ENCODE measurements around the gene ZCCHC9.
"Not testable (repeated sequence)": the region's sequence is repeated elsewhere in the genome, so short reads cannot be mapped to it uniquely, and the experiment has no call there.

ZCCHC9 gene

GRCh38 chr5:81301271-81302015, at the start of gene ZCCHC9:
TSS of gene ZCCHC9 (plus strand) at chr5:81301587. CDS start at chr5:81304758, 3,171 bp downstream.
- in situ Hi-C loops (cut with HindIII; ENCODE audit: low sequenced_read_pairs) = no loop called here

GRCh38 chr5:81251922-81252321, 49.5 kb upstream of the ZCCHC9 start:
- in situ Hi-C loops (cut with HindIII; ENCODE audit: low sequenced_read_pairs) = no loop called here

- in situ Hi-C loops (cut with HindIII; ENCODE audit: low sequenced_read_pairs) = no loop called here
Observed at GRCh38 chr5:81252904-81253303, 48.5 kb upstream of the ZCCHC9 start.

GRCh38 chr5:81253875-81254274, 47.5 kb upstream of the ZCCHC9 start:
- in situ Hi-C loops (cut with HindIII; ENCODE audit: low sequenced_read_pairs) = no loop called here

- in situ Hi-C loops (cut with HindIII; ENCODE audit: low sequenced_read_pairs) = no loop called here
Observed at GRCh38 chr5:81254886-81255559, 46.4 kb upstream of the ZCCHC9 start.

DNA sequence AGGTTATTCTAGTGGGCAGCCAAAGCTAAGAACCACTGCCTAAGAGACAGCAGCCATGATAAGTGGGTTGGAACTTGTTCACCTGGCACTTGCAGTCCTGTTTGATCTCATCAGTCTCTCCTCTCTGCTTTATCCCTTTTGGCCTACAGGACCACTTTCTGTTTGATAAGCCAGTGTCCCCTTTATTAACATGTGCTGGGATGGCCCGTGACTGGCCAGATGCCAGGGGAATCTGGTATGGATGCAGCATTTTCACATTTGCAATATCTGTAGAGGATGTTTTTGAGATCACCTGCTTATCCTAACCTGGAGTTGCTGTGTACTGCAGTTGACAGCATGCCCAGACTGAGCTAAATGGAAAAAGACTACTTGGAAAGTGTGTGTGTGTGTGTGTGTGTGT, 44.6 kb upstream of the ZCCHC9 start:
- in situ Hi-C loops (cut with HindIII; ENCODE audit: low sequenced_read_pairs) = no loop called here

GRCh38 chr5:81262796-81263195, 38.6 kb upstream of the ZCCHC9 start:
- in situ Hi-C loops (cut with HindIII; ENCODE audit: low sequenced_read_pairs) = not testable (repeated sequence)

GRCh38 chr5:81265101-81265500, 36.3 kb upstream of the ZCCHC9 start:
- in situ Hi-C loops (cut with HindIII; ENCODE audit: low sequenced_read_pairs) = no loop called here

- in situ Hi-C loops (cut with HindIII; ENCODE audit: low sequenced_read_pairs) = no loop called here
Observed at GRCh38 chr5:81268521-81269196, 32.7 kb upstream of the ZCCHC9 start.

DNA sequence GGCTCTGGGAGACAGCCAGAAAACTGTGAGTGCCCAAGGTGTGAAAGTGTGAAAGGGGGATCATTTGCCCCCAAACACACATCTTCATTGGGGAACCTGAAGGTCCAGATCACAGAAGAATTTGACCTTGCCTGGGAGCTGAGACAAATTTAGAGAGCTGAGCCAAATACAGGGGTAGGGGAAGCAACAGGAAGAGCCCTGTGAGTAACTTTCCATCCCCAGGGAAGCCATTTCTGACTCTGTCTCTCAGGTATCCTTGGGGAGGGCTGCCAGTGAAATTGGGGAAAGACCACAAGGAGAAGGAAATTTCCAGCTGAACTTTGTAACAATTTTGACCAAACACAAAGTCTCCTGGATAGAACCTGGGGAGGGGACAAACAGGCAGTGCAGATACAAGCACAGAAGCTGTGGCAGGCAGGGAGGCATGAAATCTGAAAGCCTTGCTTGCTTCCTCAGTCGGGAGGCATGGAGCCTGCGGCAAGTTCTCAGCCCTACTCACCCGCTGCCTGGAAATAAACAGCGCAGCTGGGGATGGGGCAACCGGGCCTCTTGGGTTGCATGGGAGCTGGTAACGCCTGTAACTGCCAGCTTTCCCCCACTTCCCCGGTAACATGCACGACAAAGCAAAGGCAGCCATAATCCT, 31.5 kb upstream of the ZCCHC9 start:
- in situ Hi-C loops (cut with HindIII; ENCODE audit: low sequenced_read_pairs) = no loop called here

DNA sequence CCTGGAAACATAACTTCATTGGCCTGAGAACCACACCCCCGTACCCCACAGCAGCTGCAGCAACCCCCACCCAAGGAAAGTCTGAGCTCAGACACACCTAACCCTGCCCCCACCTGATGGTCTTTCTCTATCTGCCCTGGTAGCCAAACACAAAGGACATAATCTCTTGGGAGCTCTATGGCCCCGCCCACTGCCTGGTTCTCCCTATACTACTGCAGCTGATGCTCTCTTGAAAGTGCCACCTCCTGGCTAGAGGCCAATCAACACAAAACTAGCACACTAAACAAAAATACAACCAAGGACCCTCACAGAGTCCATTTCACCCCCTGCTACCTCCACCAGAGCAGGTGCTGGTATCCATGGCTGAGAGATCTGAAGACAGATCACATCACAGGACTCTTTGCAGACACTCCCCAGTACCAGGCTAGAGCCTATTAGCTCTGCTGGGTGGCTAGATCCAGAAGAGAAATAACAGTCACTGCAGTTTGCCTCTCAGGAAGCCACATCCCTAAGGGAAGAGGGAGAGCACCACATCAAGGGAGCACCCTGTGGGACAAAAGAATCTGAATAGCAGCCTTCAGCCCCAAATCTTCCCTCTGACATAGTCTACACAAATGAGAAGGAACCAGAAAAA, 30.9 kb upstream of the ZCCHC9 start:
- in situ Hi-C loops (cut with HindIII; ENCODE audit: low sequenced_read_pairs) = not testable (repeated sequence)

GRCh38 chr5:81283976-81284375, 17.4 kb upstream of the ZCCHC9 start:
- in situ Hi-C loops (cut with HindIII; ENCODE audit: low sequenced_read_pairs) = no loop called here

DNA sequence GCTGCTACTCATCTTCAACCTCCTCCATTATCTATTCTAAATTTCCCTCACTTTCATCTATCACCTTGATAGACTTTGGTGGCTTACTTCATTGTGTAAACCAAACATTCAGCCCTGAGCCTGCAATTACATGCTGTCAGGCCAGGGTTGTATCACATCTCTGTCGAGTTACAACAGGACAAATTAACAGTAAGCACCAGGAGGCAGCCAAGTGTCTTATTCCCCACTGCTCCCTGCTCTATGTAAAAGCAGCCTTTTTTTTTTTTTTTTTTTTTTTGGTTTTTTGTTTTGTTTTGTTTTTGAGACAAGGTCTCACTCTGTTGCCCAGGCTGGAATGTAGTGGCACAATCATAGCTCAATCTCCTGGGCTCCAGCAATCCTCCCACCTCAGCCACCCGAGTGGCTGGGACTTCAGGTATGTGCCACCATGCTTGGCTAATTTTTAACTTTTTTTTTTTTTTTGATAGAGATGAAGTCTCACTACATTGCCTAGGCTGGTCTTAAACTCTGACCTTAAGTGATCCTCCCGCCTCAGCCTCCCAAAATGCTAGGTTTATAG, 15.2 kb upstream of the ZCCHC9 start:
- in situ Hi-C loops (cut with HindIII; ENCODE audit: low sequenced_read_pairs) = no loop called here

GRCh38 chr5:81288021-81288433, 13.4 kb upstream of the ZCCHC9 start:
- in situ Hi-C loops (cut with HindIII; ENCODE audit: low sequenced_read_pairs) = no loop called here

DNA sequence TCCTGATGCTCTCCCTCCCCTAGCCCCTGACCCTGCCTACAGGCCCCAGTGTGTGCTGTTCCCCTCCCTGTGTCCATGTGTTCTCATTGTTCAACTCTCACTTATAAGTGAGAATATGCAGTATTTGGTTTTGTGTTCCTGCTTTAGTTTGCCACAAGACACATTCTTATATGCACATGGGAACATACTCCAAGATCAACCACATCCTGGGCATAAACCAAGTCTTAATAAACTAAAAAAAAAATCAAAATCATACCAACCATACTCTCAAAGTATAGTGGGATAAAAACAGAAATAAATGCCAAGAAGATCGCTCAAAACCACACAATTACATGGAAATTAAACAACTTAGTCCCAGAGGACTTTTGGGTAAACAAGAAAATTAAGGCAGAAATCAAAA, 11.2 kb upstream of the ZCCHC9 start:
- in situ Hi-C loops (cut with HindIII; ENCODE audit: low sequenced_read_pairs) = no loop called here

GRCh38 chr5:81292130-81292529, 9.3 kb upstream of the ZCCHC9 start:
- in situ Hi-C loops (cut with HindIII; ENCODE audit: low sequenced_read_pairs) = no loop called here

DNA sequence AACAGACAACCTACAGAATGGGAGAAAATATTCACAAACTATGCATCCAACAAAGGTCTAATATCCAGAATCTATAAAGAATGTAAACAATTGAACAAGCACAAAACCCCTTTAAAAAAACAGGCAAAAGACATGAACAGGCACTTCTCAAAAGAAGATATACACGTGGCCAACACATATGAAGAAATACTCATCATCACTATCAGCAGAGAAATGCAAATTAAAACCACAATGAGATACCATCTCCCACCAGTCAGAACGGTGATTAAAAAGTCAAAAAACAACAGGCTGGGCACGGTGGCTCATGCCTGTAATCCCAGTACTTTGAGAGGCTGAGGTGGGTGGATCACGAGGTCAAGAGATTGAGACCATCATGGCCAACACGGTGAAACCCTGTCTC, 7.4 kb upstream of the ZCCHC9 start:
- in situ Hi-C loops (cut with HindIII; ENCODE audit: low sequenced_read_pairs) = not testable (repeated sequence)

- in situ Hi-C loops (cut with HindIII; ENCODE audit: low sequenced_read_pairs) = no loop called here
Observed at GRCh38 chr5:81297531-81297930, 3.9 kb upstream of the ZCCHC9 start.

DNA sequence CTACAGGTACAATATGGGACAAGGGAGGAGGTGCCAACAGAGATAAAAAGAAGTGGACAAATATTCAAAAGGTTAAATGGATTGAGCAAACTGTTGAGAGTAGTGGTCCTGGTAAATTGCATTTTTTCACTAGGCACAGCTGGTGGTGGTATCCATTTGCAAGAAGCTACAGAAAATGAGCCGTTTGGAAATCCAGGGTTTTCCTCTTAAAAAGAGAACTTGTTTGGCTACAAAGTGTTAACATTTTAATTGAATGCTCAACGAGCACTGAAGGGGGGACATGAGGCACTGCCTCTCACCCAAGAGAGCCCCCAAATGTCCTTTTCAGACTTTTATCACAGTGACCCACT, 491 bp upstream of the ZCCHC9 start:
- in situ Hi-C loops (cut with HindIII; ENCODE audit: low sequenced_read_pairs) = no loop called here

DNA sequence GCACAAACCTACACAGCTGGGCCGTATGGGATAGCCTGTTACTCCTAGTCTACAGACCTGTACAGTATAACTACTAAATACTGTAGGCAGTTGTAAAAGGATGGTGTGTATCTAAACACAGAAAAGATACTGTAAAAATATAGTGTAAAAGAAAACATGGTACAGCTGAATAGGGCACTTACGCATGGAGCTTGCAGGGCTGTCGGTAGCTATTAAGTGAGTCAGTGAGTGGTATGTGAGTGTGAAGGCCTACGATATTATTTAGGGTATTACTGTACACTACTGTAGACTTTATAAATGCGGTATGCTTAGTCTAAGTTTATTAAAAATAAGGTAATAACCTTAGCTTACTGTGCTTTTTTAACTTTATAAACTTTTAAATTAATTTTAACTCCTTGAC, 1.2 kb downstream of the ZCCHC9 start:
- in situ Hi-C loops (cut with HindIII; ENCODE audit: low sequenced_read_pairs) = no loop called here

DNA sequence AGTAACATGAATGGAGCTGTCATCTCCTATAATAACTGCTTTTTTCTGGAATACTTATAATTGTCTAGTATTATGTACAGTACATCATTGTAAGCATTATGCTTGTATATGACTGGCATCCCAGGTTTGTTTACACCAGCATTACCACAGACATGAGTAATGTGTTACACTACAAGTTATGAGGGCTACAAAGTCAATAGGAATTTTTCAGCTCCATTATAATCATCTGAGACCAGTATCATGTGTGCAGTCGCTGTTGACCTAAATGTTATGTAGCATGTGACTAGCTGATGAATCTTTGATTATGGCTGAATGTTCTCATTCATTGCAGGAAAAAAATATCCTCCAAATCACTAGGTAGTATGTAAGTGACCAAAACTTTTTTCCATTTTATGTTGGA, 2.2 kb downstream of the ZCCHC9 start:
- in situ Hi-C loops (cut with HindIII; ENCODE audit: low sequenced_read_pairs) = no loop called here

Data from DLD1 (cell line).